ENCODE measurements around the gene LMNB1. TPM values are rescaled to one million over a fixed set of nuclear protein-coding genes. Genes with fewer than 3 reads are reported as not detected.
A peak's percentile ranks its signal among the peaks of the same experiment; 100 is the strongest.
"Not testable (repeated sequence)": the region's sequence is repeated elsewhere in the genome, so short reads cannot be mapped to it uniquely, and the experiment has no call there.

The LMNB1 gene
- total and polyA plus RNA-seq, 2 of the 13 experiments (the other 11 are each of a cell fraction or from before 2014, with no cell fraction given): 12.5 to 159 TPM

GRCh38 chr5:126837906-126838539 is 61.1 kb downstream of the LMNB1 start:
- no peak for DNase-seq (ENCODE audit: low spot score)
- Histone ChIP-seq H3K27ac (ENCODE audit: extremely low read length, insufficient read depth, low read length) (no peak overlapping the region), H3K4me3 (replicated peaks in 1 of 3; ENCODE audit: insufficient read depth in 1 of 3, low read depth in 2 of 3, low read length in 3 of 3) (no peak overlapping the region), H3K9ac (ENCODE audit: insufficient read depth, low read depth, low read length) (no peak overlapping the region), H3K79me2 (ENCODE audit: insufficient read depth, low read length) (no peaks in the 10 kb centered on the region), H4K20me1 (ENCODE audit: insufficient read depth, low read length) (no peaks in the 10 kb centered on the region), H3K4me2 (ENCODE audit: low read depth, low read length) (no peak overlapping the region), H2AFZ (ENCODE audit: low read length) (no peak overlapping the region), H3K9me3 (ENCODE audit: low read length) (no peaks in the 10 kb centered on the region), H3K27me3 (ENCODE audit: control insufficient read depth in 1 of 2, insufficient read depth in 2 of 2, low read length in 2 of 2) (no peaks in the 10 kb centered on the region), H3K36me3 (replicated peaks in 1 of 2; ENCODE audit: control insufficient read depth in 1 of 2, insufficient read depth in 2 of 2, low read length in 2 of 2) (peaks cover 8 to 44% of the 10 kb centered on the region in 2 experiments), H3K4me1 (ENCODE audit: insufficient read depth, low read length) (no peaks in the 10 kb centered on the region)
- intact Hi-C loops (cut with micrococcal nuclease; ENCODE audit: unreplicated experiment) (loop anchor here (2.0 kb wide), 1 partner anchor 477 kb away; no protein-coding TSS in a partner anchor), in situ Hi-C loops (cut with HindIII; ENCODE audit: extremely low pct_ligation_motif_present, low pct_unique_long_range_greater_than_20kb) (no loop called here)
- no peak for FAIRE-seq
- WGBS (ENCODE audit: low lambda C conversion rate): 95% methylated on average over 7 of the region's 7 CpGs
- CTCF ChIA-PET (ENCODE audit: low intra/inter-chr PET ratio, low total read pairs): interaction anchor here (1.3 kb wide), 1 partner anchor 476 kb away, joined by 6 read pairs; no protein-coding TSS in a partner anchor
- POLR2A ChIA-PET: no interaction called here
- no TSS peak for BruUV-seq (replicated peaks)
- ATAC-seq: no peak
- TF ChIP-seq ZMAT3 (CRISPR knock-in tag; conservative IDR thresholded peaks at IDR 0.05): no peak
- no peak for TF ChIP-seq PTBP1 (IDR thresholded peaks at IDR 0.05; ENCODE audit: low read depth, low read length, poor library complexity, severe bottlenecking)
- TF ChIP-seq CTCF (CRISPR knock-in tag; IDR thresholded peaks at IDR 0.05): 0 out of 2 replicates have a peak, but pooled peaks have one; percentile 5

GRCh38 chr5:126839407-126839806 is 62.5 kb downstream of the LMNB1 start:
- ATAC-seq; H3K9me3 ChIP-seq (ENCODE audit: low read length); FAIRE-seq; H3K9ac ChIP-seq (ENCODE audit: insufficient read depth, low read depth, low read length); H3K27ac ChIP-seq (ENCODE audit: extremely low read length, insufficient read depth, low read length); in situ Hi-C loops (cut with HindIII; ENCODE audit: extremely low pct_ligation_motif_present, low pct_unique_long_range_greater_than_20kb); BruUV-seq (replicated peaks); H3K79me2 ChIP-seq (ENCODE audit: insufficient read depth, low read length); H3K4me3 ChIP-seq (replicated peaks in 1 of 3; ENCODE audit: insufficient read depth in 1 of 3, low read depth in 2 of 3, low read length in 3 of 3); POLR2A ChIA-PET; DNase-seq (ENCODE audit: low spot score); H3K27me3 ChIP-seq (ENCODE audit: control insufficient read depth in 1 of 2, insufficient read depth in 2 of 2, low read length in 2 of 2); CTCF ChIA-PET (ENCODE audit: low intra/inter-chr PET ratio, low total read pairs); H3K4me2 ChIP-seq (ENCODE audit: low read depth, low read length); H4K20me1 ChIP-seq (ENCODE audit: insufficient read depth, low read length); H3K4me1 ChIP-seq (ENCODE audit: insufficient read depth, low read length); H2AFZ ChIP-seq (ENCODE audit: low read length): not testable (repeated sequence)
- intact Hi-C loops (cut with micrococcal nuclease; ENCODE audit: unreplicated experiment): loop anchor here (2.0 kb wide), 1 partner anchor 475 kb away; no protein-coding TSS in a partner anchor
- WGBS (ENCODE audit: low lambda C conversion rate): 93% methylated on average over 7 of the region's 7 CpGs
- peaks cover 3 to 32% of the 10 kb centered on the region in 2 experiments for H3K36me3 ChIP-seq (replicated peaks in 1 of 2; ENCODE audit: control insufficient read depth in 1 of 2, insufficient read depth in 2 of 2, low read length in 2 of 2)

GRCh38 chr5:126843375-126843774 is 66.4 kb downstream of the LMNB1 start:
- H3K27me3 ChIP-seq (ENCODE audit: control insufficient read depth in 1 of 2, insufficient read depth in 2 of 2, low read length in 2 of 2); H3K27ac ChIP-seq (ENCODE audit: extremely low read length, insufficient read depth, low read length); H3K9me3 ChIP-seq (ENCODE audit: low read length); intact Hi-C loops (cut with micrococcal nuclease; ENCODE audit: unreplicated experiment); H3K4me2 ChIP-seq (ENCODE audit: low read depth, low read length); H3K36me3 ChIP-seq (replicated peaks in 1 of 2; ENCODE audit: control insufficient read depth in 1 of 2, insufficient read depth in 2 of 2, low read length in 2 of 2); FAIRE-seq; CTCF ChIA-PET (ENCODE audit: low intra/inter-chr PET ratio, low total read pairs); DNase-seq (ENCODE audit: low spot score); H3K4me1 ChIP-seq (ENCODE audit: insufficient read depth, low read length); in situ Hi-C loops (cut with HindIII; ENCODE audit: extremely low pct_ligation_motif_present, low pct_unique_long_range_greater_than_20kb); POLR2A ChIA-PET; H2AFZ ChIP-seq (ENCODE audit: low read length); H4K20me1 ChIP-seq (ENCODE audit: insufficient read depth, low read length); BruUV-seq (replicated peaks); ATAC-seq; H3K79me2 ChIP-seq (ENCODE audit: insufficient read depth, low read length); H3K4me3 ChIP-seq (replicated peaks in 1 of 3; ENCODE audit: insufficient read depth in 1 of 3, low read depth in 2 of 3, low read length in 3 of 3); H3K9ac ChIP-seq (ENCODE audit: insufficient read depth, low read depth, low read length): not testable (repeated sequence)
- 94% methylated on average over 11 of the region's 11 CpGs for whole genome bisulfite sequencing (ENCODE audit: low lambda C conversion rate)
